Measurements from ENCODE around the gene CREB5. TPM values are rescaled to one million over a fixed set of nuclear protein-coding genes. Genes with fewer than 3 reads are reported as not detected.
A peak's percentile ranks its signal among the peaks of the same experiment; 100 is the strongest.

Gene CREB5
- total and polyA plus RNA-seq, 2 donors from 2014 or later: 3.4 to 27.2 TPM

- Histone ChIP-seq H3K36me3 (ENCODE audit: control insufficient read depth in 2 of 3, insufficient read depth in 3 of 3, low read length in 3 of 3) (no peaks in the 10 kb centered on the region), H3K27me3 (ENCODE audit: control insufficient read depth, insufficient read depth, low read length) (no peaks in the 10 kb centered on the region), H3K27ac (ENCODE audit: low read depth in 2 of 2, low read length in 2 of 2) (no peak overlapping the region), H3K9me3 (ENCODE audit: control insufficient read depth in 2 of 3, insufficient read depth in 1 of 3, low read length in 3 of 3) (no peaks in the 10 kb centered on the region), H3K9ac (ENCODE audit: low read length in 3 of 3) (no peak overlapping the region), H3K4me3 (ENCODE audit: low read length in 3 of 3) (no peak overlapping the region), H3K4me1 (ENCODE audit: control insufficient read depth in 2 of 3, insufficient read depth in 2 of 3, low read depth in 1 of 3, low read length in 3 of 3) (no peaks in the 10 kb centered on the region)
- TF ChIP-seq CTCF (IDR thresholded peaks at IDR 0.05; ENCODE audit: borderline replicate concordance, extremely low read depth, insufficient read depth): no peak
- FAIRE-seq (no peak), DNase-seq (no peak)
- intact Hi-C loops (cut with DNase I): no loop called here
Measured at GRCh38 chr7:28554802-28555471, 142.6 kb downstream of the CREB5 start.

GRCh38 chr7:28556025-28556424 lies 143.7 kb downstream of the CREB5 start:
- no peak for FAIRE-seq

GRCh38 chr7:28556671-28557070 lies 144.4 kb downstream of the CREB5 start:
- TF ChIP-seq CTCF (IDR thresholded peaks at IDR 0.05; ENCODE audit: borderline replicate concordance, extremely low read depth, insufficient read depth): no peak
- H3K36me3 ChIP-seq (ENCODE audit: control insufficient read depth in 2 of 3, insufficient read depth in 3 of 3, low read length in 3 of 3): no peaks in the 10 kb centered on the region
- H3K9ac ChIP-seq (ENCODE audit: low read length in 3 of 3): no peak overlapping the region
- H3K4me3 ChIP-seq (ENCODE audit: low read length in 3 of 3): no peak overlapping the region
- H3K9me3 ChIP-seq (ENCODE audit: control insufficient read depth in 2 of 3, insufficient read depth in 1 of 3, low read length in 3 of 3): no peaks in the 10 kb centered on the region
- DNase-seq (no peak), FAIRE-seq (no peak)
- intact Hi-C loops (cut with DNase I): no loop called here
- H3K4me1 ChIP-seq (ENCODE audit: control insufficient read depth in 2 of 3, insufficient read depth in 2 of 3, low read depth in 1 of 3, low read length in 3 of 3): no peaks in the 10 kb centered on the region
- no peak overlapping the region for H3K27ac ChIP-seq (ENCODE audit: low read depth in 2 of 2, low read length in 2 of 2)
- no peaks in the 10 kb centered on the region for H3K27me3 ChIP-seq (ENCODE audit: control insufficient read depth, insufficient read depth, low read length)

More at GRCh38 chr7:28556025-28556424, 143.7 kb downstream of the CREB5 start:
- intact Hi-C loops (cut with DNase I): no loop called here
- DNase-seq: peak in 3 of 5 donors; percentile 41 to 79 (median 75)
- Histone ChIP-seq H3K4me3 (ENCODE audit: low read length in 3 of 3) (no peak overlapping the region), H3K9ac (ENCODE audit: low read length in 3 of 3) (no peak overlapping the region), H3K27ac (ENCODE audit: low read depth in 2 of 2, low read length in 2 of 2) (no peak overlapping the region), H3K4me1 (ENCODE audit: control insufficient read depth in 2 of 3, insufficient read depth in 2 of 3, low read depth in 1 of 3, low read length in 3 of 3) (no peaks in the 10 kb centered on the region), H3K27me3 (ENCODE audit: control insufficient read depth, insufficient read depth, low read length) (no peaks in the 10 kb centered on the region), H3K9me3 (ENCODE audit: control insufficient read depth in 2 of 3, insufficient read depth in 1 of 3, low read length in 3 of 3) (no peaks in the 10 kb centered on the region), H3K36me3 (ENCODE audit: control insufficient read depth in 2 of 3, insufficient read depth in 3 of 3, low read length in 3 of 3) (no peaks in the 10 kb centered on the region)
- no peak for TF ChIP-seq CTCF (IDR thresholded peaks at IDR 0.05; ENCODE audit: borderline replicate concordance, extremely low read depth, insufficient read depth)

GRCh38 chr7:28558236-28558635 lies 145.9 kb downstream of the CREB5 start:
- no peak overlapping the region for H3K27ac ChIP-seq (ENCODE audit: low read depth in 2 of 2, low read length in 2 of 2)
- DNase-seq (no peak), FAIRE-seq (no peak)
- H3K4me1 ChIP-seq (ENCODE audit: control insufficient read depth in 2 of 3, insufficient read depth in 2 of 3, low read depth in 1 of 3, low read length in 3 of 3): no peaks in the 10 kb centered on the region
- H3K27me3 ChIP-seq (ENCODE audit: control insufficient read depth, insufficient read depth, low read length): no peaks in the 10 kb centered on the region
- no peak overlapping the region for H3K4me3 ChIP-seq (ENCODE audit: low read length in 3 of 3)
- TF ChIP-seq CTCF (IDR thresholded peaks at IDR 0.05; ENCODE audit: borderline replicate concordance, extremely low read depth, insufficient read depth): no peak
- H3K9ac ChIP-seq (ENCODE audit: low read length in 3 of 3): no peak overlapping the region
- intact Hi-C loops (cut with DNase I): no loop called here
- H3K36me3 ChIP-seq (ENCODE audit: control insufficient read depth in 2 of 3, insufficient read depth in 3 of 3, low read length in 3 of 3): no peaks in the 10 kb centered on the region
- no peaks in the 10 kb centered on the region for H3K9me3 ChIP-seq (ENCODE audit: control insufficient read depth in 2 of 3, insufficient read depth in 1 of 3, low read length in 3 of 3)
